A549 (cell line): ENCODE results near the gene TFDP1. TPM values are rescaled to one million over a fixed set of nuclear protein-coding genes. Genes with fewer than 3 reads are reported as not detected.

Experiments used
- ATAC-seq, 2 experiments: fragments of 200-7000 bp in 1 of 2; fragments of >200 bp in 1 of 2; cut with Nextera tagmentation in 1 of 2; cut with Tn5 transposase in 1 of 2; 3 replicates each; pipeline versions ENCODE4 v1.8.0 to v1.9.1; 2018 to 2020; ENCODE audit warnings: mild to moderate bottlenecking in 1 of 2, moderate library complexity in 1 of 2
- CTCF ChIA-PET: fragments of 300-600 bp; sonication (Branson Sonifier 250); formaldehyde crosslinking; extraction: SDS; loops from one replicate; lab custom pipeline; 2021; ENCODE audit warnings: antibody characterized with exemption, inconsistent platforms; lab: Yijun Ruan, JAX
- POLR2A ChIA-PET: fragments of 350-600 bp; formaldehyde crosslinking; extraction: SDS; loops from one replicate; lab custom pipeline; 2021; ENCODE audit warnings: antibody characterized with exemption, inconsistent platforms; lab: Yijun Ruan, JAX
- DNase-seq, 2 experiments: peaks; one replicate each; pipeline versions ENCODE4 v3.0.0 to v3.0.0-alpha.2; 2011 to 2016; ENCODE audit warnings: low read depth in 1 of 2, low spot score in 1 of 2
- FAIRE-seq: peaks from 2 replicates; lab custom pipeline; 2011; peaks lifted over from hg19 to GRCh38; lab: Jason Lieb, UNC
- H3K27ac ChIP-seq, 2 experiments: fragments of >200 bp; sonication (Bioruptor Twin); formaldehyde crosslinking; 3 replicates each; pipeline ENCODE4 v1.5.1; 2016 to 2017
- H3K4me1 ChIP-seq: fragments of >200 bp; sonication (Bioruptor Twin); formaldehyde crosslinking; 3 replicates; pipeline ENCODE4 v1.6.1; 2016
- H3K4me2 ChIP-seq: fragments of >200 bp; sonication (Bioruptor Twin); formaldehyde crosslinking; 3 replicates; pipeline ENCODE4 v1.6.1; 2016
- H3K4me3 ChIP-seq: fragments of >200 bp; sonication (Bioruptor Twin); formaldehyde crosslinking; 3 replicates; pipeline ENCODE4 v1.5.1; 2016
- H3K9me3 ChIP-seq: fragments of >200 bp; sonication (Bioruptor Twin); formaldehyde crosslinking; 3 replicates; pipeline ENCODE4 v1.6.1; 2016
- CBX2 ChIP-seq: fragments of 200-600 bp; sonication (generic); IDR thresholded peaks from 2 replicates; pipeline ENCODE4 v1.6.1; 2016; ENCODE audit warnings: low read depth, mild to moderate bottlenecking, borderline replicate concordance
- CEBPB ChIP-seq, 2 experiments: fragments of >200 bp in 1 of 2; sonication (Bioruptor Twin) in 1 of 2; formaldehyde crosslinking in 1 of 2; IDR thresholded peaks; 2 replicates each; pipeline ENCODE4 v1.6.1; 2012 to 2016
- CHD2 ChIP-seq: fragments of 150-350 bp; IDR thresholded peaks from 2 replicates; pipeline ENCODE4 v1.6.1; 2014; ENCODE audit warnings: low read length; ENCODE audit not compliant: partially characterized antibody
- CHD4 ChIP-seq: fragments of 200-600 bp; sonication (generic); IDR thresholded peaks from 2 replicates; pipeline ENCODE4 v1.6.1; 2016; ENCODE audit warnings: antibody characterized with exemption, mild to moderate bottlenecking, borderline replicate concordance
- ELK1 ChIP-seq: fragments of 150-350 bp; IDR thresholded peaks from 2 replicates; pipeline ENCODE4 v1.6.1; 2014; ENCODE audit warnings: low read depth, mild to moderate bottlenecking, low read length
- ESRRA ChIP-seq: fragments of 150-350 bp; IDR thresholded peaks from 2 replicates; pipeline ENCODE4 v1.6.1; 2014; ENCODE audit warnings: mild to moderate bottlenecking, low read length, borderline replicate concordance
- FOXS1 ChIP-seq: fragments of 250-450 bp; sonication (Bioruptor Pico); IDR thresholded peaks from 2 replicates; pipeline ENCODE4 v1.5.0; 2020; ENCODE audit warnings: mild to moderate bottlenecking, moderate library complexity
- GATA3 ChIP-seq: IDR thresholded peaks from 2 replicates; pipeline ENCODE4 v1.6.1; 2012; ENCODE audit warnings: borderline replicate concordance
- HOXB13 ChIP-seq: fragments of 250-450 bp; sonication (Bioruptor Pico); IDR thresholded peaks from 2 replicates; pipeline ENCODE4 v1.5.0; 2020; ENCODE audit warnings: low read depth, mild to moderate bottlenecking, moderate library complexity
- JUN ChIP-seq, 2 experiments: fragments of >200 bp; sonication (Bioruptor Twin); formaldehyde crosslinking; IDR thresholded peaks; 2 replicates in 1 of 2; 3 replicates in 1 of 2; pipeline ENCODE4 v1.6.1; 2016 to 2017
- KDM5A ChIP-seq: fragments of 200-600 bp; sonication (generic); IDR thresholded peaks from 2 replicates; pipeline ENCODE4 v1.6.1; 2016; ENCODE audit warnings: antibody characterized with exemption, mild to moderate bottlenecking
- MAFK ChIP-seq: fragments of 450-650 bp; IDR thresholded peaks from 2 replicates; pipeline ENCODE4 v1.6.1; 2014; ENCODE audit not compliant: partially characterized antibody
- MAX ChIP-seq: IDR thresholded peaks from 2 replicates; pipeline ENCODE4 v1.6.1; 2012
- NFE2L2 ChIP-seq: fragments of 150-350 bp; conservative IDR thresholded peaks from 2 replicates; pipeline ENCODE4 v1.6.1; 2014; ENCODE audit warnings: low read length
- NPAS2 ChIP-seq: fragments of 250-450 bp; sonication (Bioruptor Pico); IDR thresholded peaks from 2 replicates; pipeline ENCODE4 v1.8.0; 2022; ENCODE audit warnings: mild to moderate bottlenecking, moderate library complexity, borderline replicate concordance
- NR3C1 ChIP-seq: fragments of >200 bp; sonication (Bioruptor Twin); formaldehyde crosslinking; IDR thresholded peaks from 3 replicates; pipeline ENCODE4 v1.6.1; 2017
- POLR2AphosphoS2 ChIP-seq: conservative IDR thresholded peaks from 2 replicates; pipeline ENCODE4 v1.6.1; 2012; ENCODE audit warnings: low read length, improper control_type of control experiment, inconsistent platforms
- TFCP2L1 ChIP-seq: fragments of 250-450 bp; sonication (Bioruptor Pico); IDR thresholded peaks from 2 replicates; pipeline ENCODE4 v1.5.0; 2021; ENCODE audit warnings: mild to moderate bottlenecking
- ZSCAN20 ChIP-seq: fragments of 250-450 bp; sonication (Bioruptor Pico); IDR thresholded peaks from 2 replicates; pipeline ENCODE4 v1.8.0; 2022; ENCODE audit warnings: mild to moderate bottlenecking, moderate library complexity
- WGBS: methylation state at CpG from one replicate; pipeline ENCODE4 v1.1.6; 2017; ENCODE audit errors: missing lambda C conversion rate; 5-methylcytosine and 5-hydroxymethylcytosine counted together
- polyA plus RNA-seq, 4 experiments: library from polyadenylated mRNA; depleted of rRNA in 3 of 4; stranded (reverse); fragments of >200 nt; fragmentation: RNase III in 1 of 4; extraction: RNeasy Plus Mini Kit Qiagen cat#74134 plus additional on column Dnase treatment in 1 of 4; gene quantifications; 2 replicates in 3 of 4; 3 replicates in 1 of 4; pipeline ENCODE4 v1.2.3, GENCODE V29; 2011 to 2017

The TFDP1 gene
- polyA plus RNA-seq, 2 of the 4 experiments (the other 2 are of a cell fraction), result 73.2 to 88.4 TPM

GRCh38 chr13:113661509-113661908, 77.0 kb downstream of the TFDP1 start:
- H3K4me3 ChIP-seq, result no peak overlapping the region
- no peak for FAIRE-seq
- peaks cover 8% of the 10 kb centered on the region for H3K9me3 ChIP-seq
- WGBS, result 45% methylated on average over 2 of the region's 2 CpGs
- TF ChIP-seq CEBPB (IDR thresholded peaks at IDR 0.05) (peak in 1 of 2 experiments; percentile 20; a peak in 1 of 4 replicates), NR3C1 (no peak)
- no peaks in the 10 kb centered on the region for H3K4me1 ChIP-seq
- POLR2A ChIA-PET, result no interaction called here
- H3K4me2 ChIP-seq, result no peak overlapping the region
- H3K27ac ChIP-seq, result no peak overlapping the region
- CTCF ChIA-PET, result interaction anchor here (1.1 kb wide), 1 partner anchor 63 kb away, joined by 4 read pairs; no protein-coding TSS in a partner anchor
- no peak for DNase-seq
- no peak for ATAC-seq

DNA sequence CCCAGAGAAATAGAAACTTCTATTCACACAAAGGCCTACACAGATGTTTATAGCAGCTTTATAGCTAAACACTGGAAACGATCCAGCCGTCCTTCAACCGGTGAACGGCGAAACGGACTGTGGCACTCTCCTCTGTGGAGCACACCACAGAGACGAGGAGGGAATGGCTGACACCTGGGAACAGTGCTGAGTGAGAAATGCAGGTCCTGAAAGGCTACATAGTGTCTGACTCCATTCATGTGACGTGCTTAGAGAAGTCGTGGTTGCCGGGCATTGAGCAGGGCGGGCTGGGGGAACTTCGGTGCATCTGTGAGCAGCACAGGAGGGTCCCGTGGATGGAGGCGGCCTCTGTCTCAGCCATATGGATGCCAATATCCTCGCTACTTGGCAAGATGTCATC, 79.4 kb downstream of the TFDP1 start:
- Histone ChIP-seq H3K4me3 (no peak overlapping the region), H3K4me2 (no peak overlapping the region), H3K27ac (no peak overlapping the region), H3K4me1 (no peaks in the 10 kb centered on the region), H3K9me3 (peaks cover 8% of the 10 kb centered on the region)
- no peak for FAIRE-seq
- 67% methylated on average over 12 of the region's 15 CpGs for WGBS
- ChIA-PET POLR2A (no interaction called here), CTCF (interaction anchor here (0.8 to 4.6 kb wide), 2 partner anchors 43 to 60 kb away, joined by 3 to 14 read pairs; no protein-coding TSS in a partner anchor)
- ATAC-seq, result no peak; a peak in 1 of 6 replicates
- no peak for DNase-seq
- TF ChIP-seq HOXB13 (CRISPR knock-in tag) (no peak), ESRRA (no peak)

- TF ChIP-seq MAFK, result no peak
- WGBS, result 34% methylated on average over 10 of the region's 21 CpGs
- CTCF ChIA-PET, result interaction anchor here (0.6 to 4.6 kb wide), 2 partner anchors 59 to 536 kb away, joined by 3 to 14 read pairs; no protein-coding TSS in a partner anchor
- Histone ChIP-seq H3K4me3 (no peak overlapping the region), H3K9me3 (peaks cover 8% of the 10 kb centered on the region), H3K4me2 (no peak overlapping the region), H3K27ac (no peak overlapping the region), H3K4me1 (no peaks in the 10 kb centered on the region)
- no peak for DNase-seq
- POLR2A ChIA-PET, result no interaction called here
- peak in 1 of 2 experiments; percentile 29; a peak in 2 of 6 replicates for ATAC-seq
- no peak for FAIRE-seq
Observed at GRCh38 chr13:113664751-113665596, 80.4 kb downstream of the TFDP1 start.

GRCh38 chr13:113665597-113666328, 81.2 kb downstream of the TFDP1 start:
- no peak for ATAC-seq
- POLR2A ChIA-PET, result no interaction called here
- Histone ChIP-seq H3K4me3 (no peak overlapping the region), H3K9me3 (peaks cover 8% of the 10 kb centered on the region), H3K4me2 (no peak overlapping the region)
- no peak for TF ChIP-seq TFCP2L1 (CRISPR knock-in tag)
- TF ChIP-seq ZSCAN20 (CRISPR knock-in tag), result no peak
- no peak for TF ChIP-seq GATA3
- no peak for TF ChIP-seq CHD4
- TF ChIP-seq CHD2, result no peak
- TF ChIP-seq NR3C1, result no peak
- TF ChIP-seq FOXS1 (CRISPR knock-in tag), result no peak
- no peak for TF ChIP-seq KDM5A
- no peak for TF ChIP-seq CBX2
- TF ChIP-seq ELK1, result no peak
- no peak for TF ChIP-seq POLR2AphosphoS2
- no peak for TF ChIP-seq JUN (IDR thresholded peaks at IDR 0.05)
- TF ChIP-seq NPAS2 (CRISPR knock-in tag), result no peak
- no peak for TF ChIP-seq NFE2L2
- TF ChIP-seq MAX, result no peak
- TF ChIP-seq, all 56 proteins: peak for 0
- DNase-seq (no peak), FAIRE-seq (no peak)
- WGBS, result 50% methylated on average over 1 of the region's 3 CpGs
- H3K27ac ChIP-seq, result no peak overlapping the region
- no peaks in the 10 kb centered on the region for H3K4me1 ChIP-seq
- CTCF ChIA-PET, result interaction anchor here (4.6 kb wide), 1 partner anchor 58 kb away, joined by 14 read pairs; no protein-coding TSS in a partner anchor
